Activated CD8-positive, alpha-beta memory T cell treated with anti-CD3 and anti-CD28 coated beads for 24 hours (primary cell): Measurements from ENCODE around the gene SDHB.

Source experiments
- DNase-seq: peaks from one replicate; pipeline ENCODE4 v3.0.0-alpha.2; 2020

The SDHB gene

DNA sequence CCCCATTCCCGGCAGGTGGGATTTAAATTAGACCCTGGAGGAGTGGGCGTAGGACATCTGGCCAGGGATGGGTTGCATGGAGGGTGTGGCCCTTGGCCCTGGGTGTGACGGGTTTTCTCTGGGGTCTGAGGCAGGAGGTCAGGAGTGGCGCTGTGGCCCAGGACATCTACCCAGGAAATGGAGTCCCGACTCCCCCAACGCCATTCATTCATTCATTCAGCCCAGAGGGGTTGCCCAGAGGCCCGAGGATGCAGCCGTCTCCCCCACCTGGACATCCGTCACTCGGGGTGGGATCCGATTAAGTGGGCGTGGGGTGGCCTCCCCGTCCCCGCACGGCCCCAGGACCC, 42.8 kb downstream of the SDHB start:
- peak; percentile 58 for DNase-seq

DNA sequence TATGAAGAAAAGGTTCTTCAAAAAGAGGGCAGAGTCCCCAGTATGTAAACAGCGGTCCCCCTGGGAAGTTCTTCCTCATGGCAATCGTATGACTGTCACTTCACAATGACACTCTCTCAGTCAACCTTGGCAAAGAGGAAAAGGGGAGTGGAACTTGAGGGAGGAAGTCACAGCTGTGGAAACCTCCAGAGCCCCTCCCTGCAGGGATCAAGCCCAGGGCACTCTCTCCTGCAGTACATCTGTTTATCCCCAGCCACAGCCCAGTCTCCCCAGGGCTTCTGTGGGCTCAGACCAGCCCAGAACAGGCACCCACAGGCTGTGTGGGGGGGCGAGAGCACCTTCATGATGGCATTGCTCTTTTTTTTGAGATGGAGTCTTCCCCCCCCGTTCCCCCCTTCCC, 44.1 kb downstream of the SDHB start:
- no peak for DNase-seq

DNA sequence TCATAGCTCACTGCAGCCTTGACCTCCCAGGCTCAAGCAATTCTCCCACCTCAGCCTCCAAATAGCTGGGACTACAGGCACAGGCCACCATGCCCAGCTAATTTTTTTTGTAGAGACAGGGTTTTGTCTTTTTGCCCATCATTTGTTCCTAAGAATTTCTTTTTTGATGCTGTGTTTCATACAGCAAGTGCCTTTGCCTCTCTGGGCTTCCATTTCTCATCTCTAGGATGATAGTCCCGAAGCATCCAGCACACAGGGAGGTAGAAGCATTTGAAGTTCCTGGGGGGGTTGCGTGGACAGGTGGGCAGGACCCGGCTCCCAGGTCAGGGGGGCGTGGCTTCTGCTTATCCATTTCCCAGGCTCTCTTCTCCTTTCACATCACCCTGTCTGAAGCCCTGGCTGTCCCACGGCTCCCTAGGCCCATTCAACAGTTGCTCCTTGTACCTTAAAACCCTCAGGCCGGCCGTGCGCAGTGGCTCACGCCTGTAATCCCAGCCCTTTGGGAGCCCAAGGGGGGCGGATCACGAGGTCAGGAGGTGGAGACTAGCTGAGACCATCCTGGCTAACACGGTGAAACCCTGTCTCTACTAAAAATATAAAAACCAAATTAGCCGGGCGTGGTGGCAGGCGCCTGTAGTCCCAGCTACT, 45.5 kb downstream of the SDHB start:
- no peak for DNase-seq

DNA sequence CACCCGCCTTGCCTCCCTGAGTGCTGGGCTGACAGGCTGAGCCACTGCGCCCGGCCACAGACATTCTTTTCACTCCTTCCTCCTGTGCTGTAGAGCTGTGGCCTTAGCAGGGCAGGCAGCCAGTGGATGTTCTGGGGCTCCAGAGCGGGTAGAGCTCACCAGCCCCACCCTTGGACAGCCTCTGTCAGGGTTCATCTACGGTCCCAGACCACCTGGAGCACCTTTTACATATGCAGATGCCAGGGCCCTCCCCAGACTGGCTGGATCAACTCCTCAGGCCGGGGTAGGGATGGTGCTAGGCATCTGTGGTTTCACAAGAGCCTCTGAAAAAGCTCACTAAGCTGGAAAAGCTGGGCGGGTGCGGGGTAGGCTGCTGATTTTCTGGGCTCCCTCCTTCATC, 46.7 kb downstream of the SDHB start:
- DNase-seq = no peak

DNA sequence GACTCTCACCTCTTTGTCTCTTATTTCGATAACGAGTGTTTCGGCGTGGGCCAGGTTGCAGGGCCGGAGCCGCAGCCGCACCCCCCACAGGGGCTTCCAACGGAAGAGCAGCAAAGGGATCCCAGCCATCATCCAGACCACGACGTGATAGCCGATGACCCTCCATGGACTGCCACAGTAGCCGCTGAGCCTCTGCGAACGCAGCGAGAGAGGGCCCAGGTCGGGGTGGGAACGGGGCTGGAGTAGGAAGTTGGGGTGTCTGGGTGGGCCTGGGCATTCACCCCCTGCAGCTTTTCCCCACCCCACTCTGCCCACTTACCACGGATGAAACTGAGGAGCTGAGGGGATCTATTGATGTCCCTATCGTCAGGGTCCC, 48.5 kb downstream of the SDHB start:
- no peak for DNase-seq

DNA sequence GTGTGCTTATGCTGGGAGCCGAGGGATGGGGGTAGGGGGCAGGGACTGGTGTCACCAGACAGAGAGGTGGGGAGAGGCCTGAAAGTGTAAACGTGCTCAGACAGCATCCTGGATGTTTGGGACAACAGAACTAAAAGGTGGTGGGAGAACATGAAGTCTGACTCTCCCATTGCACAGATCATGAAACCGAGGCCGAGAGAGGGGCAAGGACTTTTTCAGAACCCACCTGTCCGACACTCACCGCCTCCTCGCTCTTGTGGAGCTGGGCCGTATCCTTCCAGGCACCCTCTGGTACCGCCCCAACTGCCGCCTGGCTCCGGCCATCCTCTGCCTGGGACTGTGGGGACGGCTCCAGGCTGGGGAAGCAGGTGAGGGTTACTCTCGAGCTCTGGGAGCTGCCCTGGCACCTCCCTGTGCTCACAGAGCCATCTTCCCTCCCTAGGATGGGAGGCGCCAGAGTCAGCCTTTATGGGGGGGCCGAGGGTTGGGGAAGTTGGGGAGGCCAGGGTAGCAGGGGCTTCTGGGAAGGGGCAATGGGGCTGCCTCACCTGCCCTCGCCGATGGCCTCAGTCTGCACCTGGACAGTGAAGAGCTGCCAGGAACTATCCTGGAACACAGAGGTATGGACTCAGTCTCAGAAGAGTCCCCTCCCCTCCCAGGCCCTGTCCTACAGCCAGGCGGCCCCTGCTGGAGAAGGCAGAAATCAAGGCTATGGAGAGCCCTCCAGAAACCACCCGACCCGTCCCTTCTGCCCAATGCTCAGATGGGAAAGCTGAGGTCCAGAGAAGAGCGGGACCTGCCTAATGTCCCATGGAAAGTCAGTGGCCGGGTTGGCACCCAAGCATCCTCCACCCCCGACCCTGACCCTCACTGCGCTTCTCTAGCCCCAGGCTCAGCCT, 49.1 kb downstream of the SDHB start:
- DNase-seq = no peak

DNA sequence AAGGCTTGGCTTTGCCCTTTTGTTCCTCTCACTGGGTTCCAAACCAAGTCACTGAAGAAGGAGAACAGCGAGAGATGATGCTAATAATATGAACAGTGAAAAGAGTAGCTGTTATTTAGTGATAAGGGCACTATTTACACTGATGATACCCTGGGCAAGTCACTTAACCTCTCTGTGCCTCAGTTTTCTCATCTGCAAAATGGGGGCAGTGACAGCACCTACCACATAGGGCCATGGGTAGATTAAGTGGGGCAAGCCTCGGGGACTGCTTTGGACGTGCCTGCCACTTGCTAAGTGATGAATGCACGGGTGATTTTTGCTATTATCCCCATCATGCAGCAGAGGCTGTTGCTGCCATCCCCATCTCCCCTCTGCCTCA, 51.3 kb downstream of the SDHB start:
- no peak for DNase-seq

DNA sequence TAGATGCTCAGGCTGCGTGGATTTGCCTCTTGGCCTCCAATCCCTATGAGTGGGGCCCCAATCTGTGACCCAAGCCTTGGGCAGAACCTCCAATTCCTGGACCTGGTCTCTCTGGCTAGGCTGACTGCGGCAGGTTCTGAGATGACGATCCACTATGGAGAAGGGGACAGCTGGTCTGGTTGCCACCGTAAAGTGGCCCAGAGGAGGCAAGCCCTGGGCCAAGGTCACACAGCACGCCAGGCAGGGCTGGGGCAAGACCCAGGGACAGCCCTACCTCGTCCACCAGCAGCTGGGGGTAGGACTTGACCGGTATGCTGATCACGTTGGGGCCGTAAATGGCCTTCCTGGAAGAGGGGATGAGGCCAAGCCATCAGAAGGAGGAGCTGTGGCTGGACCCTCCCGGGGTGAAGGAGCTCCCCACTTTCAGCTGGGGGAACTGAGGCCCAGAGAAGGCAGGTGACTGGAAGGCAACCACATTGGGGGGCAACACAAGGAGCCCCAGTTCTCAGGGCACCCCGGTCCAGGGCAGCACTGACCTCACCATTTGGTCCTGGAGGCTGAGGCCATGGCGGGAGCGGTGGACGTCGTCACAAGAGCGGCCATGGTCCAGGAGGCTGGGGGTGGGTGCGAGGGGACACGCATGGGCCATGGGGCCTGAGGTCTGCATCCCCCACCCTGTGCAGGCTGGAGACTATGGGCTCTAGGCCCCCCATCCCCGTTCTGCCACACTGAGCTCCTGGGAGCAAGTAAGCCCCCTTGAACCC, 51.9 kb downstream of the SDHB start:
- no peak for DNase-seq

DNA sequence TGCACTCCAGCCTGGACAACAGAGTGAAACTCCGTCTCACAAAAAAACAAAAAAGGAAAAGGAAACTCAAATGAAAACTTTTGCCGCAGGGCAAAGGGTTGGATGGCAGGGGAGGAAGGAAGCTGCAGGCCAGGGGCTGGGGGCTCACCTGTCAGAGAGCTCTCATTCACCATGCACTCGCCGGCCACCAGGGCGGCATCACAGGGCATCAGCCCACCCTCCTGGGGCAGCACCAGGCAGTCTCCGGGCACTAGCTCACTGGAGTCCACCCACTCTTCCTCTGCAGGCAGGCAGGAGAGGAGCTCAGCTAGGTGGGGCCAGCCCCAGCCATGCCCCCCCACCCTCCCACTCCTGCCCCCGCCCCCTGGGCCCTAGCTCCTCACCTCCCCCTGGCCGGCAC, 54.0 kb downstream of the SDHB start:
- DNase-seq = no peak

DNA sequence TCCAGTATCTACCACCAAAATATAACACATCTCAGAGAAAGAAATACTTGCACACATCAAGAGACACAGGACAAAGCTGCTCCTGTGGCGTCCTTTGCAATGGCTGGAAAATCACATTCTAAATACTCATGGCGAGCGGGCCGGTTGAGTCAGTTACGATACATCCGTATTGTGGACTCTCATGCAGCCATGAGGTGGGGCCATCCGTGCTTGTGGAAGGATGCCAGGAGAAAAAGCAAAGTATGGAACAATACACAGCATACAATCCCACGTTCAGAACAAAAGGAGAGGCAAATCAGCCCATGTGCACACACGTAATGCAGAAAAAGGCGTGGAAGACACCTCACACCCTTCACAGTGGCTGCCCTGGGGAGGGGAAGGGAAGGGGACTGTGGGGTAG, 55.2 kb downstream of the SDHB start:
- no peak for DNase-seq

DNA sequence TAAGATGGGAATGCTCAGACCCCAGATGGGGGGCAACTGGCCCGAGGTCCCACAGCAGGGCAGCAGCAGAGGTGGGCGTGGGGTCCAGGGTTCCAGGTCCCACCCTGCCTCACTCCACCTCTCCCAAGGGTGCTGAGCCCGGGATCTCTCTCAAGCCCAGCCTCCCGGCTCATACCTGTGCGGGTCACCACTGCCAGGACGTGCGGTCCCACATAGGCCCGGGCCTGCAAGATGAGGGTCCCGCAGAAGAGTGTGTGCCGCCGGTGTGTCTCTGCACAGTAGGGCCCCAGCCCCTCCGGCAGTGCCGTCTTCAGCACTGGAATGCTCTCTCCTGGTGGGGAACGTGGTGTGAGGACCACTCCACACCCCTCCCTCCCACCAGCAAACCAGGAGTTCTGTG, 57.0 kb downstream of the SDHB start:
- DNase-seq = no peak

DNA sequence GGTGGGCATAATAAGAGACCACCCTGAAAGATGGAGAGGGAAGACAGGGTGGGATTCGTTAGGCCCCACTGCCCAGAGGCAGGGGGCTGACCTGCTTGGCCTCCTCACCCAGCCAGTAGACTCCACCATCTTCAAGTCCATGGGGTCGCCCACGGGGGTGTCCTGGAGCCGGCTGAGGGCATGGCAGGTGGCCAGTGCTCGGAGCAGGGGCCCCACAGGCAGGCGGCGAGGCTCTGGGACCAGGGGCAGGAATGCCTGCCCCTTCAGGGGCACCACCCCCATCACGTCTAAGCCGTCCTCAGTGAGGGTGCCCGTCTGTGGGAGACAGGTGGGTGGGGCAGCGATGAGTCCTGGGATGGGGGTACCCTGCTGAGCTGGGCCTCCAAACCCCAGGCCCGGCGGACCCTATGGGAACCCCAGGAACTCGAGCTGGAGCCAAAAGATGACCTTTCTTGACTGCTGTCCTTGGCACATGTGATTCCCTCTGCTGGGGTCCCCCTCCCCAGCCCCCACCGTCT, 60.3 kb downstream of the SDHB start:
- no peak for DNase-seq

DNA sequence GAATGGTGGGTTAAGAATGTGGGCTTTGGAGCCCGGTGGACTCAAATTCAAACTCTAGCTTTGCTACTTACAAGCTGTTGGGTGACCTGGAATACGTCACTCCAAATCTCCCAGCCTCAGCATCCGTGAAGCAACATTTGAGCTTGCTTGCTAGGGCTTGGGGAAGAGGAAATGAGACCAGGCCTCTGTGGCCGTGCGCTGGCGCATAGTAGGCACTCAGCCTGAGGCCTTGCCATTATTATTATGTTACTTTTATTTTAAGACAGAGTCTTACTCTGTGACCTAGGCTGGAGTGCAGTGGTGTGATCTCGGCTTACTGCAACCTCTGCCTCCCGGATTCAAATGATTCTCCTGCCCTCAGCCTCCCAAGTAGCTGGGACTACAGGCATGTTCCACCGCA, 61.2 kb downstream of the SDHB start:
- DNase-seq = no peak

DNA sequence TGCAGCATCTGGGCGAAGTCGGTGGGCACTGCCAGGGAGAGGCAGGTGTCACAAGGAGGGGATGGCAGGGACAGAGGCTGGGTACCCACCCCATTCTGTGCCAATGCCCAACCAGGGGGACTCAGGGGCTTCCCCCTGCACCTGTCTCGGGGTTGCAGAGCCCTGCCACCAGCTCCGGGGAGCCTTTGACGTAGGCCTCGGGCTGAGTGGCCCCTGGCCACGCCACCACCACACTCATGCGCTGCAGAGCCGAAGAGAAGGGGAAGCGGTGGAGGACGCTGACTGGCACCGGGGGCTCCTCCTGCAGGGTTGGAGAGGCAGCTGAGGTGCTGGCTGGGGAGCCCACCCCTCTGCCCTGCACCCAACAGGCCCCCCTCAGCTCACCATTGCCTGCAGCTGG, 61.7 kb downstream of the SDHB start:
- no peak for DNase-seq

DNA sequence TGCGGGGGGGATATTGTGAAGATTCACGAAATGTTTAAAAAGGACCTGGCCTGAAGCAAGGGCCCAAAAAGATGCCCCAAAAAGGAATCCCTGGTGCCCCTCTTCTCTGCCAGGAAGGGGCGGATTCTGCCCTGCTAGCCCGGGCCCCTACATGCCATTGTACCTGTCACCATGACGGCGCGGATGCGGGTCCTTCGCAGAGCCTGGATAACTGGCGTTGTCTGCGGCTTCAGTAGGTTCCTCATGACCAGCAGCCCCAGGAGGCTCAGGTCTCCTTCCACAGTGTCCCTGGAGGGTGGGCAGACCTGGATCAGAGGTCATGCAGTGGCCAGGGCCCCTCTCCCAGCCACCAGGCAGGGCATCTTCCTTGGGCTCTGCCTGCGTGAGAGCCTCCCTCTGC, 62.3 kb downstream of the SDHB start:
- DNase-seq = no peak

DNA sequence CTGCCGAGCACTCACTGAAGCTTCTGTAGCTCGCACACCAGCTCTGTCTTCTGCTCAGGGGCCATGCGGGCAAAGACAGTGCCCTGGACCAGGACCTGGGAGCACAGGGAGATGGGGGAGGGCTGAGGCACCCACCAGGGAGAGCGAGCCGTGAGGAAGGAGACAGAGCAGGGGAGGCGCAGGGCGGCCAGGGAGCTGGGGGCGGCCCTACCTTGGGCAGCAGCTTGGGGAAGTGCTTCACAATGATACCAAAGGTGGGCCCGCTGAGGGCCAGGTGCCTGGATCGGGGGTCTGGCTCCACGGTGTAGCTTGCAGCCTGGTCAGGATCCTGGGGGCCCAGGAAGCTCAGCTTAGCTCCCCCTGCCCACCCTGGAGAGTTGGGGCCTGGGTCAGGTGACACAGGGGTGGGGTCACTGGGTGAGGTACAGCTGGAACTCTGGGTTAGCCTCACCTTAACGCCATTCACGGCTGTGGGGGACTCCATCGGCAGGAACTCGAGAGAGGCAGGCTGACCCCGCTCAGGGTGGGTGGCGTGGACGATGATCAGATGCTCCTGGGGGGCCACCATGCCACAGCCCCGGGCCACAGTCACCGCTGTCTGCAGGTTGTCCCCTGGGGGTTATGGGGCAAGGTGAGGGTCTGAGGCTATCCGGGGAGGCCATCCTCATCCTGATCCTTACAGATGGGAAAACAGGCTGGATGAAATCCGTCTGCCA, 64.0 kb downstream of the SDHB start:
- no peak for DNase-seq

DNA sequence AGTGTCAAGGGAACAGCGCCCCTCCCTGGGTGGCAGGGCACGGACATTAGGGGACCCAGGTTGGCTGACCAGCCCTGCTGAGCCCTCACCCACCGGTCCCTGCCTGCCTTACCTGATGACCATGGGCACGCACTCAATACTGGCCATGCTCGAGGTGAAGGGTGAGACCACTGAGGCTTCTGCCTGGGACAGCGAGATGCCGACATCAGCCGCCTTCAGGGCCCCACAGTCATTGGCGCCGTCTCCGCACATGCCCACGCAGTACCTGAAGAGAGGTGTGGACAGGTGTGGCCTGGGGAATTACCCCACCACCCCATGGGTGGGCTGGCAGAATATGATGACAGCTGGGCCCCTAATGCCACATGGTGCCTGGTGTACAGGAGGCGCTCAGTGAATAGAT, 65.6 kb downstream of the SDHB start:
- no peak for DNase-seq

DNA sequence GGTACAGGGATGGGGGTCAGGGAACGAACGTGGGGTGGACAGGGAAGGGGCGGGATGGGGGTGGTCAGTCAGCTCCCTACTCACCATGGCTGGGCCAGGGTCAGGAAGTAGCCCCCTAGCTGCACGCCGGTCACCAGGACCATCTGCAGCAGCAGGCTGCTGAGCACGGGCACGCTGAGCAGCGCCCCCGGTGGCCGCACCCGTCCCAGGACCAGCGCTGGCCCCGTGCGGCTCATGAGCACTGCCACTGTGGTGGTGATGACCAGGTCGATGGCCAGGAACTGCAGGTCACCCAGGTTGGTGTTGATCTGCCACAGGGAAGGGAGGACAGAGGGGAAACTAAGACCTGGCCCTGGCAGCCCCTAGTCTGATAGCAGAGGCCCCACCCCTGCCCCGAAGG, 66.9 kb downstream of the SDHB start:
- DNase-seq = no peak

DNA sequence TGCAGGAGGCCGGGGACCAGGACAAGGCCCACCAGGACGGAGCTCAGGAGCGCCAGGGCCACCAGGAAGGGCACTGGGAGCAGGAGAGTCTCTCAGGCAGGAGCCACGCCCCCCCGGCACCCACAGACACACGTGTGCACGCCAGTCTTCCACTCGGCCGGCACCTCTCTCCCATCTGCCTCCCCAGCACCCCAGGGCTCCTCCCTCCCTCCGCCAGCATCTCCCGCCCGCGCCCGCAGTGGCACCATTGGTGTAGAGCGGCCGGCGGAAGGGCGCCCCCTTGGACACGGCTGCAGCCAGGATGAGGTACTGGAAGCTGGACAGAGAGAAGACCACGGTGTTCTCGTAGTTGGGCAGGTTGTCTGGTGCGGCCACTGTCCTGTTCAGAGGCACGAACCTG, 67.3 kb downstream of the SDHB start:
- DNase-seq = no peak

DNA sequence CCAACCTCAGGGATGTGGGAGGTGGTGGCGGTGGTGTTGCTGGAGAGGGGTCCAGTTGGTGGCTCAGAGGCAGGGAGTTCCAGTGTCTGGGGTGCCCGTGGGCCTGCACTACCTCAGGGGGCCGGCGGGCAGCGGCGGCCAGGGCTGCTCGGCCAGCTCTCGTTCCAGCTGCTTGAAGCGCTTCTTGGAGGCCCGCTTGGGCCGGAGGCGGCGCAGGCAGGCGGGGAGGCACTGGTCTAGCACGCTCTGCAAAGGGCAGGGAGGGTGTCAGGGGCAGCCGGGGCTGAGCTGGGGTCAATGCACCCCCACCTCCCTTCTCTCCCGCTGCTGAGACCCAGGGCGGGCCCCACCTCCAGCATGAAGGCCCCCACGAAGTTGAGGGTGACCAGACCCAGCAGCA, 67.7 kb downstream of the SDHB start:
- no peak for DNase-seq

DNA sequence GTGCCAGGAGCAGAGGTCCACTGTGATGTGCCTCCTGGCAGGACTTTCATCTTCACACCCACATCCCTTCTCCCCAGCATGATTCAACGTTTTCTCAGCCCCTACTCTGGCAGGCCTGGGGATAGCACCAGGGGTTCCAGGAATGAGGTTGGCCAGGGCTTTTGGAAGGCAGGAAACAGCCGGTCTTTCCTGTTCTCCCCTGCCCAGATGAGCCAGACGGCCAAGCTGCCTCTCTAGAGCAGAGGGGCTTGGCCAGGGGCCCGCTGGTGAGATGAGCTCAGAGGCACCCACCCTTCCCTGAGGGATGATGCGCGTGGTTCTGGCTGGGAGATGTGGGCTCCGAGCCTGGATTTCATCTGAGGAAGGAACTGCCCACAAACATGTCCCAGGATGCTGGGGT, 69.1 kb downstream of the SDHB start:
- DNase-seq = no peak

DNA sequence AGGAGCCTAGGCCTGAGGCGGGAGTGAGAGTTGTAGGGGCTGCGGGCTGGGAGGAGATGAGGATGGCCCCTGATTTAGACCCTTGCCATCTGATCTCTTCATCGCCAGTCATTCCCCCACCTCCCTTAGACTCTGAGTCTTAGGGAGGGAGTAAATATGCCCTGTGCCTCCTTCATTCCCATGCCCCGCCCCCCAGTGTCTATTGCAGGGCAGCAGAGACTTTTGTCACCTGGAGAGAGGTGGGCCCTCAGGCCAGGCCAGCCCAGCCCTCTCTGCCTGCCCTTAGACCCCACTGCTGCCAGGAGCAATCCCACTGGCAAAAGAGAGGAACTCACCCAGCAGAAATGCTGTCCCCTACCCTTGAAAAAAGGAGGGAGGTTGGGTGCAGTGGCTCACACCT, 70.2 kb downstream of the SDHB start:
- no peak for DNase-seq

DNA sequence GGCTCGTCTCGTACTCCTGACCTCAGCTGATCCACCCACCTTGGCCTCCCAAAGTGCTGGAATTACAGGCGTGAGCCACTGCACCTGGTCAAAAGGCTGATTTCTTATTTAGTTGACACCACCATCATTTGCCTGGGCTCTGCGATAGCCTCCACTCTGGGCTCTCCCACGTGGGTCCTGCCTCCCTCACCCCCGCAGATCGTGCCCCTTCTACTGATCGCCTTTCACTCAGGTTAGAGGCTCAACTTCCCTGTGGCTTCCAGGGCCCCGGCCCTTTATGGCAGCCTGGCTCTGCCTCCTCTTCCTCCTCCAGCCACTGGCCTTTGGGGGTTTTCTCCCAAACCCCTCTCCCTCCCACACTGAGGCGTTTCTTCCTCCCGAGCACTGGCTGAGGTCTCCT, 70.9 kb downstream of the SDHB start:
- DNase-seq = no peak
